ENCODE results near the gene ATOX1. TPM values are rescaled to one million over a fixed set of nuclear protein-coding genes. Genes with fewer than 3 reads are reported as not detected.
A peak's percentile ranks its signal among the peaks of the same experiment; 100 is the strongest.

Gene ATOX1
- polyA plus RNA-seq, 1 of the 3 experiments (the other 2 are of a cell fraction), result 497 TPM

GRCh38 chr5:151703227-151703626 is 55.2 kb downstream of the ATOX1 start:
- Histone ChIP-seq H3K27ac (ENCODE audit: low read depth in 2 of 2, low read length in 1 of 2) (peak overlapping the region in 1 of 2 experiments; percentile 75; a peak in 2 of 4 replicates), H3K79me2 (ENCODE audit: insufficient read depth) (no peaks in the 10 kb centered on the region), H3K36me3 (replicated peaks in 1 of 2; ENCODE audit: control insufficient read depth in 1 of 2, insufficient read depth in 2 of 2, low read length in 1 of 2) (no peaks in the 10 kb centered on the region), H3K9me3 (no peaks in the 10 kb centered on the region), H3F3A (replicated peaks; ENCODE audit: insufficient read depth) (peaks cover 38% of the 10 kb centered on the region), H3K4me2 (no peak overlapping the region), H4K20me1 (ENCODE audit: insufficient read depth) (no peaks in the 10 kb centered on the region), H2AFZ (ENCODE audit: low read depth) (no peak overlapping the region; the same call in 1 of the 2 replicates), H3K27me3 (ENCODE audit: insufficient read depth) (no peaks in the 10 kb centered on the region), H3K4me1 (ENCODE audit: control insufficient read depth in 1 of 2, insufficient read depth in 2 of 2, low read depth in 1 of 2, low read length in 1 of 2) (peaks cover 12 to 24% of the 10 kb centered on the region in 2 experiments), H3K9me2 (no peaks in the 10 kb centered on the region), H3K4me3 (ENCODE audit: low read depth in 2 of 2, low read length in 1 of 2) (no peak overlapping the region), H3K9ac (no peak overlapping the region)
- ChIA-PET CTCF (interaction anchor here (0.9 to 7.4 kb wide), 9 partner anchors 8 to 258 kb away, joined by 3 to 49 read pairs (median 5); partner anchors contain the start of gene SLC36A1), POLR2A (interaction anchor here (0.6 to 1.2 kb wide), 3 partner anchors 31 to 256 kb away, joined by 3 read pairs; partner anchors contain the start of gene SLC36A1)
- peak; percentile 84 for DNase-seq
- WGBS (ENCODE audit: low lambda C conversion rate), result 35% methylated on average over 1 of the region's 1 CpG
- TF ChIP-seq FOSL2 (IDR thresholded peaks at IDR 0.05; ENCODE audit: borderline replicate concordance, low read depth) (no peak), RXRA (IDR thresholded peaks at IDR 0.05; ENCODE audit: borderline replicate concordance, low read depth) (no peak), RCOR1 (IDR thresholded peaks at IDR 0.05; ENCODE audit: low read length) (peak; percentile 97), TAF1 (IDR thresholded peaks at IDR 0.05; ENCODE audit: borderline replicate concordance, low read depth, low read length) (no peak), POLR2AphosphoS5 (IDR thresholded peaks at IDR 0.05; ENCODE audit: low read depth, low read length) (peak; percentile 38; the same call in 1 of the 2 replicates), MEF2A (IDR thresholded peaks at IDR 0.05; ENCODE audit: borderline replicate concordance, low read depth) (no peak), SIN3A (IDR thresholded peaks at IDR 0.05; ENCODE audit: borderline replicate concordance, low read depth, low read length) (no peak), GATA2 (CRISPR knock-in tag; IDR thresholded peaks at IDR 0.05) (peak; percentile 95), CHD2 (IDR thresholded peaks at IDR 0.05; ENCODE audit: low read length, partially characterized antibody) (peak; percentile 85), PBX3 (IDR thresholded peaks at IDR 0.05) (no peak), JUND (IDR thresholded peaks at IDR 0.05) (no peak), FOXJ3 (CRISPR knock-in tag; IDR thresholded peaks at IDR 0.05) (peak; percentile 69), ELF1 (IDR thresholded peaks at IDR 0.05) (no peak), NFIC (IDR thresholded peaks at IDR 0.05; ENCODE audit: borderline replicate concordance) (no peak), TCF12 (IDR thresholded peaks at IDR 0.05) (peak; percentile 58), YY1 (IDR thresholded peaks at IDR 0.05; ENCODE audit: low read depth) (no peak), RAD21 (IDR thresholded peaks at IDR 0.05; ENCODE audit: low read length) (peak; percentile 2; the same call in 1 of the 2 replicates), MAX (IDR thresholded peaks at IDR 0.05; ENCODE audit: low read depth) (no peak), USF2 (IDR thresholded peaks at IDR 0.05; ENCODE audit: borderline replicate concordance, low read depth, low read length) (no peak), REST (IDR thresholded peaks at IDR 0.05; ENCODE audit: low read depth, low read length) (no peak), MXI1 (IDR thresholded peaks at IDR 0.05; ENCODE audit: low read depth, low read length) (peak; percentile 38; the same call in 1 of the 2 replicates), ZBTB33 (IDR thresholded peaks at IDR 0.05; ENCODE audit: borderline replicate concordance, low read depth) (no peak), RFX5 (IDR thresholded peaks at IDR 0.05; ENCODE audit: low read length) (peak; percentile 39; the same call in 1 of the 2 replicates), EZH2phosphoT487 (IDR thresholded peaks at IDR 0.05; ENCODE audit: borderline replicate concordance, low read depth) (no peak), NRF1 (IDR thresholded peaks at IDR 0.05; ENCODE audit: low read depth, low read length) (no peak), EP300 (IDR thresholded peaks at IDR 0.05; ENCODE audit: borderline replicate concordance in 1 of 2, low read depth in 1 of 2, low read length in 1 of 2) (peak in 1 of 2 experiments; percentile 96; a peak in 2 of 4 replicates)

Measured in SK-N-SH (cell line).